GM12878 (cell line): ENCODE measurements around the gene CPS1. TPM values are rescaled to one million over a fixed set of nuclear protein-coding genes. Genes with fewer than 3 reads are reported as not detected.
A peak's percentile ranks its signal among the peaks of the same experiment; 100 is the strongest.

Experiments
- ATAC-seq: fragments of 200-7000 bp; cut with Tn5 transposase; 3 replicates; pipeline ENCODE4 v1.9.1; 2020; ENCODE audit warnings: mild to moderate bottlenecking, moderate library complexity
- BruUV-seq: library from RNA; stranded (reverse); fragments of 400-500 nt; replicated peaks from 2 replicates; lab custom pipeline; 2021; lab: Mats Ljungman, UMichigan
- CTCF ChIA-PET: fragments of 300-600 bp; sonication (Branson Sonifier 250); formaldehyde crosslinking; extraction: SDS; loops from one replicate; lab custom pipeline; 2021; ENCODE audit warnings: inconsistent platforms; lab: Yijun Ruan, JAX
- POLR2A ChIA-PET: fragments of 350-600 bp; formaldehyde crosslinking; extraction: SDS; loops from one replicate; lab custom pipeline; 2021; ENCODE audit warnings: inconsistent platforms; lab: Charles Lee
- RAD21 ChIA-PET: fragments of 300-600 bp; sonication (Branson Sonifier 250); formaldehyde crosslinking; loops from one replicate; lab custom pipeline; 2023; ENCODE audit warnings: antibody characterized with exemption; ENCODE audit not compliant: unreplicated experiment; lab: Charles Lee
- SMC1A ChIA-PET: fragments of 300-600 bp; sonication (Branson Sonifier 250); formaldehyde crosslinking; loops from one replicate; lab custom pipeline; 2023; ENCODE audit not compliant: unreplicated experiment, uncharacterized antibody; lab: Charles Lee
- DNase-seq: peaks from one replicate; pipeline ENCODE4 v3.0.0-alpha.2; 2011; ENCODE audit warnings: low read depth, low spot score
- FAIRE-seq: peaks from 3 replicates; lab custom pipeline; 2011; peaks lifted over from hg19 to GRCh38; lab: Jason Lieb, UNC
- H2AFZ ChIP-seq: 2 replicates; pipeline ENCODE4 v1.6.0; 2011; ENCODE audit warnings: low read depth, low read length, control low read depth; ENCODE audit not compliant: control insufficient read depth
- H3K27ac ChIP-seq: 2 replicates; pipeline ENCODE4 v1.5.1; 2011; ENCODE audit warnings: control low read depth; ENCODE audit not compliant: control insufficient read depth, insufficient read depth
- H3K27me3 ChIP-seq, 2 experiments: replicated peaks in 1 of 2; 2 replicates each; pipeline versions ENCODE4 v1.6.0 to v1.6.1; 2011; ENCODE audit warnings: low read length in 1 of 2; ENCODE audit not compliant: control insufficient read depth in 2 of 2, insufficient read depth in 2 of 2
- H3K36me3 ChIP-seq, 2 experiments: 2 replicates each; pipeline ENCODE4 v1.5.1; 2011; ENCODE audit warnings: low read length in 1 of 2; ENCODE audit not compliant: control insufficient read depth in 2 of 2, insufficient read depth in 2 of 2
- H3K4me1 ChIP-seq: 2 replicates; pipeline ENCODE4 v1.6.1; 2011; ENCODE audit warnings: mild to moderate bottlenecking, low read length, moderate library complexity, mixed read lengths; ENCODE audit not compliant: control insufficient read depth, insufficient read depth
- H3K4me2 ChIP-seq: 2 replicates; pipeline ENCODE4 v1.6.0; 2011; ENCODE audit warnings: control low read depth; ENCODE audit not compliant: control insufficient read depth, insufficient read depth
- H3K4me3 ChIP-seq: fragments of 200-600 bp; sonication (generic); 2 replicates; pipeline ENCODE4 v1.5.1; 2016
- H3K79me2 ChIP-seq: 2 replicates; pipeline ENCODE4 v1.6.0; 2011; ENCODE audit warnings: low read length; ENCODE audit not compliant: control insufficient read depth, insufficient read depth
- H3K9ac ChIP-seq: 2 replicates; pipeline ENCODE4 v1.8.0; 2011; ENCODE audit warnings: low read length, control low read depth, mixed read lengths; ENCODE audit not compliant: control insufficient read depth, insufficient read depth
- H3K9me3 ChIP-seq: replicated peaks from 3 replicates; pipeline ENCODE4 v1.5.1; 2011; ENCODE audit warnings: mild to moderate bottlenecking, low read length; ENCODE audit not compliant: control insufficient read depth, insufficient read depth
- H4K20me1 ChIP-seq: 2 replicates; pipeline ENCODE4 v1.6.0; 2011; ENCODE audit not compliant: control insufficient read depth, insufficient read depth
- BACH1 ChIP-seq: fragments of 450-650 bp; IDR thresholded peaks from 2 replicates; pipeline ENCODE4 v1.6.1; 2017; ENCODE audit warnings: mild to moderate bottlenecking, borderline replicate concordance
- CEBPZ ChIP-seq: fragments of 150-350 bp; IDR thresholded peaks from 2 replicates; pipeline ENCODE4 v1.6.1; 2016; ENCODE audit warnings: low read depth, low read length
- ELK1 ChIP-seq: IDR thresholded peaks from 2 replicates; pipeline ENCODE4 v1.6.1; 2012; ENCODE audit warnings: low read depth, low read length, improper control_type of control experiment
- FOS ChIP-seq: IDR thresholded peaks from 3 replicates; pipeline ENCODE4 v1.6.1; 2011; ENCODE audit warnings: borderline replicate concordance; ENCODE audit not compliant: insufficient read length; ENCODE audit errors: extremely low read depth
- IKZF1 ChIP-seq: fragments of 450-650 bp; conservative IDR thresholded peaks from 2 replicates; pipeline ENCODE4 v1.6.1; 2017; ENCODE audit warnings: antibody characterized with exemption, mild to moderate bottlenecking
- MLLT1 ChIP-seq: fragments of 450-650 bp; IDR thresholded peaks from 2 replicates; pipeline ENCODE4 v1.6.1; 2016; ENCODE audit warnings: mild to moderate bottlenecking
- RUNX3 ChIP-seq: IDR thresholded peaks from 2 replicates; pipeline ENCODE4 v1.6.1; 2012; ENCODE audit warnings: low read length, inconsistent platforms
- TCF12 ChIP-seq: IDR thresholded peaks from 2 replicates; pipeline ENCODE4 v1.6.1; 2011; ENCODE audit warnings: low read depth, mild to moderate bottlenecking, low read length
- ZBED1 ChIP-seq: IDR thresholded peaks from 2 replicates; pipeline ENCODE4 v1.6.1; 2016; ENCODE audit warnings: borderline replicate concordance
- ZZZ3 ChIP-seq: IDR thresholded peaks from 2 replicates; pipeline ENCODE4 v1.6.1; 2011; ENCODE audit warnings: low read depth; ENCODE audit not compliant: control insufficient read depth, insufficient read length
- in situ Hi-C: fragments of 300-500 bp; cut with MboI; formaldehyde crosslinking; loops from 9 replicates; pipeline ENCODE4 v1.14.3; 2018; ENCODE audit warnings: mixed read lengths
- intact Hi-C: fragments of 100-400 bp; cut with micrococcal nuclease; formaldehyde crosslinking; loops from one replicate; pipeline ENCODE4 v1.14.2; 2022; ENCODE audit not compliant: unreplicated experiment
- polyA plus RNA-seq, 11 experiments: library from polyadenylated mRNA; depleted of rRNA in 4 of 11; unstranded in 6 of 11; stranded (reverse) in 5 of 11; fragments of >200 nt; fragmentation: Nextera tagmentation in 4 of 11; fragmentation: Illumina TruSeq in 1 of 11; extraction: Ambion mirVana in 4 of 11; extraction: Trizol in 1 of 11; gene quantifications; 1 replicate in 1 of 11; 2 replicates in 10 of 11; pipeline versions ENCODE4 v1.2.1 to v1.2.3, GENCODE V29; 2011 to 2016; ENCODE audit warnings: inconsistent platforms in 2 of 11, missing spikeins in 2 of 11, low read depth in 1 of 11
- total RNA-seq, 4 experiments: library from RNA; depleted of rRNA in 3 of 4; stranded (reverse); fragments of >200 nt in 3 of 4; fragmentation: Illumina TruSeq in 1 of 4; extraction: Trizol in 1 of 4; gene quantifications; 2 replicates each; pipeline versions ENCODE4 v1.2.1 to v1.2.3, GENCODE V29; 2013 to 2021

CPS1 gene
- total and polyA plus RNA-seq, 10 of the 15 experiments (the other 5 are each of a cell fraction or from before 2014, with no cell fraction given): 0.20 to 4.6 (median 0.55) TPM

- ATAC-seq (peak; percentile 48; the same call in 2 of the 3 replicates), DNase-seq (no peak), FAIRE-seq (no peak)
- no peaks in the 10 kb centered on the region for H4K20me1 ChIP-seq
- no peaks in the 10 kb centered on the region for H3K4me1 ChIP-seq
- in situ Hi-C loops: no loop called here
- no peak overlapping the region for H3K4me2 ChIP-seq
- H3K27ac ChIP-seq: no peak overlapping the region
- H3K9me3 ChIP-seq: no peaks in the 10 kb centered on the region
- no peaks in the 10 kb centered on the region for H3K79me2 ChIP-seq
- ChIA-PET SMC1A (no interaction called here), RAD21 (no interaction called here), CTCF (no interaction called here), POLR2A (no interaction called here)
- no peak overlapping the region for H2AFZ ChIP-seq
- intact Hi-C loops: no loop called here
- no peak overlapping the region for H3K4me3 ChIP-seq
- TF ChIP-seq ZBED1 (no peak), RUNX3 (no peak), ELK1 (no peak), TCF12 (no peak), ZZZ3 (no peak), MLLT1 (no peak), FOS (no peak), BACH1 (no peak), CEBPZ (no peak), IKZF1 (no peak)
- no peak overlapping the region for H3K9ac ChIP-seq
- BruUV-seq: no TSS peak
- H3K27me3 ChIP-seq: no peaks in the 10 kb centered on the region
- H3K36me3 ChIP-seq: no peaks in the 10 kb centered on the region
These were observed 171.2 kb downstream of the CPS1 start for GRCh38 chr2:210727549-210727948.

Other genes starting within 250 kb of the CPS1 start
- not detected in 2 replicates for gene MYL1, start 241.4 kb upstream of the CPS1 start, total RNA-seq (2014; rRNA removed)
- gene MYL1, start 241.4 kb upstream of the CPS1 start, total RNA-seq (2014; rRNA removed; fragmentation: Illumina TruSeq; extraction: Trizol): not detected in 2 replicates
- not detected in 2 replicates for gene MYL1, start 241.4 kb upstream of the CPS1 start, total RNA-seq (2021)
- gene MYL1, start 241.4 kb upstream of the CPS1 start, polyA plus RNA-seq (2011; rRNA removed): 0.27 and 0.43 TPM in 2 replicates
- not detected in 2 replicates for gene MYL1, start 241.4 kb upstream of the CPS1 start, polyA plus RNA-seq (2014; fragmentation: Illumina TruSeq; extraction: Trizol)
- not detected for gene MYL1, start 241.4 kb upstream of the CPS1 start, polyA plus RNA-seq (2014; fragmentation: Nextera tagmentation; extraction: Ambion mirVana)
- gene MYL1, start 241.4 kb upstream of the CPS1 start, polyA plus RNA-seq (2014; rRNA removed): not detected in 2 replicates
- gene MYL1, start 241.4 kb upstream of the CPS1 start, polyA plus RNA-seq (2016; fragmentation: Nextera tagmentation; extraction: Ambion mirVana): not detected
- gene LANCL1, start 79.8 kb upstream of the CPS1 start, total RNA-seq (2014; rRNA removed): 16.1 and 21.0 TPM in 2 replicates
- gene LANCL1, start 79.8 kb upstream of the CPS1 start, total RNA-seq (2014; rRNA removed; fragmentation: Illumina TruSeq; extraction: Trizol): 22.9 and 26.1 TPM in 2 replicates
- 30.9 and 33.4 TPM in 2 replicates for gene LANCL1, start 79.8 kb upstream of the CPS1 start, total RNA-seq (2021)
- 79.1 and 90.1 TPM in 2 replicates for gene LANCL1, start 79.8 kb upstream of the CPS1 start, polyA plus RNA-seq (2011; rRNA removed)
- 33.6 and 38.3 TPM in 2 replicates for gene LANCL1, start 79.8 kb upstream of the CPS1 start, polyA plus RNA-seq (2014; fragmentation: Illumina TruSeq; extraction: Trizol)
- gene LANCL1, start 79.8 kb upstream of the CPS1 start, polyA plus RNA-seq (2014; fragmentation: Nextera tagmentation; extraction: Ambion mirVana): 10 to 100 TPM; 13.6 to 18.4 TPM
- gene LANCL1, start 79.8 kb upstream of the CPS1 start, polyA plus RNA-seq (2014; rRNA removed): 21.2 and 22.9 TPM in 2 replicates
- 10 to 100 TPM; 31.7 to 33.6 TPM for gene LANCL1, start 79.8 kb upstream of the CPS1 start, polyA plus RNA-seq (2016; fragmentation: Nextera tagmentation; extraction: Ambion mirVana)